ENCODE results near the gene ARL6IP5. TPM values are rescaled to one million over a fixed set of nuclear protein-coding genes. Genes with fewer than 3 reads are reported as not detected.

Gene ARL6IP5
- total RNA-seq, 1 experiment from 2014 or later, result 31.2 TPM

DNA sequence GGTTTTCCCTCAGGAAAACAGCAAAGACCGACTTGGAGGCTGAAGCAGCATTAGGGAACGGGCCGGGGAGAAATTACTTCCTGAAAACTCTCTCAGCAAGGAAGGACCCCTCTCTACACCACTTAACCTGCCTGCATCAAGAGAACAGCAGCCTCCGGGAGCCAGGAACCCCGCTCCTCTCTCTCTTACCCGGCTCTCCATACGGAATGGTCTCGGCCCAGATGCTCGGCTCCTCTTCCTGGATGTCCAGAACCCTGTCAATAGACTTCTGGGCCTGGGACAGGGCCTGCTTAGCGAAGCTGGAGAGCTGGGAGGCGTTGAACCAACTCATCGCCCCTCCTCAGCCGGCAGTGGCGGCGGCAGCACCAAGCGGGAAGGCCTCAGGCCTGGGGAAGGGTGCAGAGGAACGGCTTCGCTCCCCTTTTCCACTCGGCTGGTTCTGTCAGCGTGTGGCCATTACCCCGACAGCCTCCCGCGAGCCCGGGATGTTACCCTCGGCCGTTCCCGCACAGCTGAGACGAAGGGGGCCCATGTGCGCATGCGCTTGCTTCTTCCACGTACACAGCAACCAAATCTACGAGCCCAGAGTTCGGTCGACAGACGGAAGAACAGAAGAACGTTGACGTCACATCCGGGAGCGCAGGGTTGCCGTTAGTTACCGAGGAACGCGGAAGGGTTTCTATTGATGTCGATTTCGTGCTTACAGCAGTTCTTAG lies 32.8 kb upstream of the ARL6IP5 start, which contains the start of gene TMF1:
TSS of gene TMF1 (minus strand) at position 578 of the 716 bp plus-strand sequence. CDS start at position 331, 247 bp downstream.
- Histone ChIP-seq H3K36me3 (ENCODE audit: control insufficient read depth, insufficient read depth, low read length) (no peaks in the 10 kb centered on the region), H3K4me3 (ENCODE audit: low read depth, low read length) (peak within 1 kb of the TSS; percentile 79), H3K27me3 (replicated peaks; ENCODE audit: control insufficient read depth, insufficient read depth, low read length) (no peaks in the 10 kb centered on the region), H3K4me1 (peaks cover 8% of the 10 kb centered on the region), H3K9me3 (no peaks in the 10 kb centered on the region)
- no peaks in the 10 kb centered on the region for H3K27me3 Mint-ChIP-seq (ENCODE audit: insufficient read depth, unreplicated experiment)
- H3K4me1 Mint-ChIP-seq (ENCODE audit: low read depth, unreplicated experiment), result peaks cover 7% of the 10 kb centered on the region
- peak within 1 kb of the TSS; percentile 97 for H3K4me3 Mint-ChIP-seq (ENCODE audit: unreplicated experiment)
- H3K27ac Mint-ChIP-seq (ENCODE audit: unreplicated experiment), result peak within 1 kb of the TSS; percentile 99
- H3K9me3 Mint-ChIP-seq (ENCODE audit: unreplicated experiment), result no peaks in the 10 kb centered on the region
- intact Hi-C loops (cut with micrococcal nuclease; ENCODE audit: unreplicated experiment), result loop anchor here (2.0 kb wide), 2 partner anchors 29 to 39 kb away; partner anchors contain the start of genes EOGT and UBA3
- CTCF ChIA-PET, result interaction anchor here (0.5 to 0.6 kb wide), 2 partner anchors 27 to 1942 kb away, joined by 3 to 5 read pairs; no protein-coding TSS in a partner anchor
- POLR2A ChIA-PET, result interaction anchor here (0.7 to 1.4 kb wide), 4 partner anchors 20 to 687 kb away, joined by 3 to 4 read pairs (median 4); partner anchors contain the start of genes EOGT and MITF
- DNase-seq, result peak; percentile 96 to 98
- TF ChIP-seq, protein P1, sequence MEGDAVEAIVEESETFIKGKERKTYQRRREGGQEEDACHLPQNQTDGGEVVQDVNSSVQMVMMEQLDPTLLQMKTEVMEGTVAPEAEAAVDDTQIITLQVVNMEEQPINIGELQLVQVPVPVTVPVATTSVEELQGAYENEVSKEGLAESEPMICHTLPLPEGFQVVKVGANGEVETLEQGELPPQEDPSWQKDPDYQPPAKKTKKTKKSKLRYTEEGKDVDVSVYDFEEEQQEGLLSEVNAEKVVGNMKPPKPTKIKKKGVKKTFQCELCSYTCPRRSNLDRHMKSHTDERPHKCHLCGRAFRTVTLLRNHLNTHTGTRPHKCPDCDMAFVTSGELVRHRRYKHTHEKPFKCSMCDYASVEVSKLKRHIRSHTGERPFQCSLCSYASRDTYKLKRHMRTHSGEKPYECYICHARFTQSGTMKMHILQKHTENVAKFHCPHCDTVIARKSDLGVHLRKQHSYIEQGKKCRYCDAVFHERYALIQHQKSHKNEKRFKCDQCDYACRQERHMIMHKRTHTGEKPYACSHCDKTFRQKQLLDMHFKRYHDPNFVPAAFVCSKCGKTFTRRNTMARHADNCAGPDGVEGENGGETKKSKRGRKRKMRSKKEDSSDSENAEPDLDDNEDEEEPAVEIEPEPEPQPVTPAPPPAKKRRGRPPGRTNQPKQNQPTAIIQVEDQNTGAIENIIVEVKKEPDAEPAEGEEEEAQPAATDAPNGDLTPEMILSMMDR (IDR thresholded peaks at IDR 0.05; ENCODE audit: insufficient read depth in 1 of 2, low read depth in 1 of 2, low read length in 1 of 2, severe bottlenecking in 1 of 2, unreplicated experiment in 1 of 2), result no peak
- TSS peak; percentile 28 for BruUV-seq (replicated peaks)
- H3K36me3 Mint-ChIP-seq (ENCODE audit: insufficient read depth, unreplicated experiment), result peaks cover 51% of the 10 kb centered on the region

DNA sequence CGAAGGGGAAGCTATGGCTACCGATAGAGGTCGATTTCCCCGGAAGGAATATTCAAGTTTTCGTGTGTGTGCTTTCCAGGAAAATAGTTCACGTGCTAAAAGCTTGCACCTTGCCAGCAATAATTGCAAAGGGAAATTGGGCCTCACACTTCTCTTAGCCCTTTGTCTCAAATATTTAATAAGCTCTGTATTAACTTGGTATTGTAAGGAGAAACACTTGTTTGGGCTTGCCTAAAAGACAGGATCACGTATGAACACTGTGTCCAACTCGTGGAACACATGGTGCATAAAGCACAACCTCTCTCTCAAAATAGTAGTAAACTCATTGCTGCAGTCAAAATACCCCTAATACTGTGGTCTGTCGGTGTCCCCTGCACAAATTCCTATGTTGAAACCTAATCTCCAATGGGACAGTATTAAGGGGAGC lies 32.3 kb upstream of the ARL6IP5 start:
- H3K4me1 ChIP-seq, result peaks cover 8% of the 10 kb centered on the region
- TF ChIP-seq, protein P1 (IDR thresholded peaks at IDR 0.05; ENCODE audit: insufficient read depth in 1 of 2, low read depth in 1 of 2, low read length in 1 of 2, severe bottlenecking in 1 of 2, unreplicated experiment in 1 of 2), result no peak
- H3K4me3 ChIP-seq (ENCODE audit: low read depth, low read length), result peak overlapping the region; percentile 79
- POLR2A ChIA-PET, result interaction anchor here (0.7 to 1.4 kb wide), 3 partner anchors 21 to 39 kb away, joined by 3 to 4 read pairs (median 3); partner anchors contain the start of gene EOGT
- H3K36me3 ChIP-seq (ENCODE audit: control insufficient read depth, insufficient read depth, low read length), result no peaks in the 10 kb centered on the region
- H3K9me3 ChIP-seq, result no peaks in the 10 kb centered on the region
- Mint-ChIP-seq H3K27ac (ENCODE audit: unreplicated experiment) (peak overlapping the region; percentile 99), H3K36me3 (ENCODE audit: insufficient read depth, unreplicated experiment) (peaks cover 46% of the 10 kb centered on the region), H3K4me3 (ENCODE audit: unreplicated experiment) (peak overlapping the region; percentile 97), H3K4me1 (ENCODE audit: low read depth, unreplicated experiment) (peaks cover 7% of the 10 kb centered on the region), H3K27me3 (ENCODE audit: insufficient read depth, unreplicated experiment) (no peaks in the 10 kb centered on the region), H3K9me3 (ENCODE audit: unreplicated experiment) (no peaks in the 10 kb centered on the region)
- H3K27me3 ChIP-seq (replicated peaks; ENCODE audit: control insufficient read depth, insufficient read depth, low read length), result no peaks in the 10 kb centered on the region
- intact Hi-C loops (cut with micrococcal nuclease; ENCODE audit: unreplicated experiment), result loop anchor here (2.0 kb wide), 2 partner anchors 28 to 40 kb away; partner anchors contain the start of genes EOGT and UBA3
- CTCF ChIA-PET, result interaction anchor here (0.5 to 0.6 kb wide), 2 partner anchors 28 to 1943 kb away, joined by 3 to 5 read pairs; no protein-coding TSS in a partner anchor
- BruUV-seq (replicated peaks), result TSS peak; percentile 99
- DNase-seq, result no peak

DNA sequence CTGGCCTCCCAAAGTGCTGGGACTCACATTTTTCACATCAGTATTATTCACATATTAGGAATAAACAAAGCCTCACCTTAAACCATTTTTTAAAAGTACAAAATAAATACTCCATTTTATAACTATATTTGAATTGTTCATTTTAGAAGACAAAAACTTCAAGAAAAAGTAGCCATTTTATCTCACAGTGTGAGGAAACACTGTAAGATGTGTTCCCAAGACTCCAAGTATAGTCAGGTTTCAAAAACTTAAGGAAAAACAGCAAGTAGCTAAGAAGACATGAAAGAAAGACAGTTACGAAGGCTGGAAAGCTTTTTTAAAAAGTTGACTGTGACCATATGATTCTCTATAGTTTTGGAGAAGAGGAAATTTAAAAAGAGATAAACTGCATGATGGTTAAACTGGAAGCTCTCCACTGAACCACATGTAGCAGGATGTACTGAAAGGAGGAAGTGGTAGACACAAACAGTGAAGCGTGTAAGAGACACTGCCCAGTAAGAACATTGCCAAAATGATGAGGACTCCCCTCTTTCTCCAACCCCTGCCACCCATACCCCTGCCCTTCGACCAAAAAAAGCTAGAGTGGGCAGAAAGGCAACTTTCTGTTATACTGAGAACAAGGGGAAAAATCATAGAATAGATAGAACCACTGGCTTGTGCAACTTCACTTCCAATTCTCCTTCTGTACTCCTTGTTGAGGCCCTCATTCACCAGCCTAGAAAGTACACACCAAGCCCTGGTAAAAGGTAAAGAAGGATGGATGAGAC lies 26.4 kb upstream of the ARL6IP5 start:
- intact Hi-C loops (cut with micrococcal nuclease; ENCODE audit: unreplicated experiment), result no loop called here
- no TSS peak for BruUV-seq (replicated peaks)
- H3K4me1 Mint-ChIP-seq (ENCODE audit: low read depth, unreplicated experiment), result no peaks in the 10 kb centered on the region
- Histone ChIP-seq H3K36me3 (ENCODE audit: control insufficient read depth, insufficient read depth, low read length) (no peaks in the 10 kb centered on the region; the same call in 1 of the 2 replicates), H3K27me3 (replicated peaks; ENCODE audit: control insufficient read depth, insufficient read depth, low read length) (no peaks in the 10 kb centered on the region), H3K4me1 (no peaks in the 10 kb centered on the region), H3K4me3 (ENCODE audit: low read depth, low read length) (no peak overlapping the region), H3K9me3 (no peaks in the 10 kb centered on the region)
- no peak overlapping the region for H3K27ac Mint-ChIP-seq (ENCODE audit: unreplicated experiment)
- H3K9me3 Mint-ChIP-seq (ENCODE audit: unreplicated experiment), result no peaks in the 10 kb centered on the region
- POLR2A ChIA-PET, result interaction anchor here (0.6 kb wide), 1 partner anchor 1449 kb away, joined by 3 read pairs; no protein-coding TSS in a partner anchor
- H3K36me3 Mint-ChIP-seq (ENCODE audit: insufficient read depth, unreplicated experiment), result peaks cover 36% of the 10 kb centered on the region
- CTCF ChIA-PET, result no interaction called here
- TF ChIP-seq, protein P1 (IDR thresholded peaks at IDR 0.05; ENCODE audit: insufficient read depth in 1 of 2, low read depth in 1 of 2, low read length in 1 of 2, severe bottlenecking in 1 of 2, unreplicated experiment in 1 of 2), result no peak
- no peak overlapping the region for H3K4me3 Mint-ChIP-seq (ENCODE audit: unreplicated experiment)
- no peak for DNase-seq
- no peaks in the 10 kb centered on the region for H3K27me3 Mint-ChIP-seq (ENCODE audit: insufficient read depth, unreplicated experiment)
